ENCODE measurements around the gene RERE.

DNA sequence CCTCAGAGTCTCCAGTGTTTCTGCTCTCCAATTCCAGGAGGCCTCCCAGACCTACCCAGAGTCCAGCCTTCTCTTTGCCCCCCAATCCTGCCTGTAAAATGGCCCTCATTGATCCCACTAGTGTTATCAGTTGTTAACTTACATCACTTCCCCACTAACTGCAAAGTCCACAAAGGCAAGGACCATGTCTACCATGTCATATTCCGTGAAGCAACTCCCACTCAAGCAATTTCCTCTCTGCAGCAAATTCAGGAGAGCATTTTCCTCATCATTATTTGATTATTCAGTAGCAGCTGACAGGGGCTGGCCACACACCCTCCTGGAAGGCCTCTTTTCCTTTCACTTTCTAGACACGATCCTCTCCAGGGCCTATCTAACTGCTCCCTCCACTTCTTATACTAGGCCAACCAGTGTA, 153.5 kb downstream of the RERE start:
- TF ChIP-seq YY1 (IDR thresholded peaks at IDR 0.05; ENCODE audit: low read depth) (no peak), TCF12 (IDR thresholded peaks at IDR 0.05; ENCODE audit: low read depth) (no peak), RAD21 (IDR thresholded peaks at IDR 0.05; ENCODE audit: low read depth) (no peak), EGR1 (IDR thresholded peaks at IDR 0.05) (no peak), CEBPB (IDR thresholded peaks at IDR 0.05) (no peak), EP300 (IDR thresholded peaks at IDR 0.05; ENCODE audit: borderline replicate concordance) (no peak), FOXM1 (IDR thresholded peaks at IDR 0.05; ENCODE audit: borderline replicate concordance, low read depth) (no peak), CREB1 (IDR thresholded peaks at IDR 0.05; ENCODE audit: low read depth) (no peak), TAF1 (IDR thresholded peaks at IDR 0.05; ENCODE audit: low read depth) (no peak)
- TF ChIP-seq, protein P1, sequence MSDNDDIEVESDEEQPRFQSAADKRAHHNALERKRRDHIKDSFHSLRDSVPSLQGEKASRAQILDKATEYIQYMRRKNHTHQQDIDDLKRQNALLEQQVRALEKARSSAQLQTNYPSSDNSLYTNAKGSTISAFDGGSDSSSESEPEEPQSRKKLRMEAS (IDR thresholded peaks at IDR 0.05) = no peak
- TF ChIP-seq, protein P2, sequence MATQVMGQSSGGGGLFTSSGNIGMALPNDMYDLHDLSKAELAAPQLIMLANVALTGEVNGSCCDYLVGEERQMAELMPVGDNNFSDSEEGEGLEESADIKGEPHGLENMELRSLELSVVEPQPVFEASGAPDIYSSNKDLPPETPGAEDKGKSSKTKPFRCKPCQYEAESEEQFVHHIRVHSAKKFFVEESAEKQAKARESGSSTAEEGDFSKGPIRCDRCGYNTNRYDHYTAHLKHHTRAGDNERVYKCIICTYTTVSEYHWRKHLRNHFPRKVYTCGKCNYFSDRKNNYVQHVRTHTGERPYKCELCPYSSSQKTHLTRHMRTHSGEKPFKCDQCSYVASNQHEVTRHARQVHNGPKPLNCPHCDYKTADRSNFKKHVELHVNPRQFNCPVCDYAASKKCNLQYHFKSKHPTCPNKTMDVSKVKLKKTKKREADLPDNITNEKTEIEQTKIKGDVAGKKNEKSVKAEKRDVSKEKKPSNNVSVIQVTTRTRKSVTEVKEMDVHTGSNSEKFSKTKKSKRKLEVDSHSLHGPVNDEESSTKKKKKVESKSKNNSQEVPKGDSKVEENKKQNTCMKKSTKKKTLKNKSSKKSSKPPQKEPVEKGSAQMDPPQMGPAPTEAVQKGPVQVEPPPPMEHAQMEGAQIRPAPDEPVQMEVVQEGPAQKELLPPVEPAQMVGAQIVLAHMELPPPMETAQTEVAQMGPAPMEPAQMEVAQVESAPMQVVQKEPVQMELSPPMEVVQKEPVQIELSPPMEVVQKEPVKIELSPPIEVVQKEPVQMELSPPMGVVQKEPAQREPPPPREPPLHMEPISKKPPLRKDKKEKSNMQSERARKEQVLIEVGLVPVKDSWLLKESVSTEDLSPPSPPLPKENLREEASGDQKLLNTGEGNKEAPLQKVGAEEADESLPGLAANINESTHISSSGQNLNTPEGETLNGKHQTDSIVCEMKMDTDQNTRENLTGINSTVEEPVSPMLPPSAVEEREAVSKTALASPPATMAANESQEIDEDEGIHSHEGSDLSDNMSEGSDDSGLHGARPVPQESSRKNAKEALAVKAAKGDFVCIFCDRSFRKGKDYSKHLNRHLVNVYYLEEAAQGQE (IDR thresholded peaks at IDR 0.05; ENCODE audit: low read depth) = no peak

All from Ishikawa (cell line).